Measurements from ENCODE around the gene SPAST. TPM values are rescaled to one million over a fixed set of nuclear protein-coding genes. Genes with fewer than 3 reads are reported as not detected.
A peak's percentile ranks its signal among the peaks of the same experiment; 100 is the strongest.
"Not testable (repeated sequence)": the region's sequence is repeated elsewhere in the genome, so short reads cannot be mapped to it uniquely, and the experiment has no call there.

Gene SPAST
- total RNA-seq, 4 donors from 2014 or later = 10.8 to 58.1 (median 21.4) TPM

DNA sequence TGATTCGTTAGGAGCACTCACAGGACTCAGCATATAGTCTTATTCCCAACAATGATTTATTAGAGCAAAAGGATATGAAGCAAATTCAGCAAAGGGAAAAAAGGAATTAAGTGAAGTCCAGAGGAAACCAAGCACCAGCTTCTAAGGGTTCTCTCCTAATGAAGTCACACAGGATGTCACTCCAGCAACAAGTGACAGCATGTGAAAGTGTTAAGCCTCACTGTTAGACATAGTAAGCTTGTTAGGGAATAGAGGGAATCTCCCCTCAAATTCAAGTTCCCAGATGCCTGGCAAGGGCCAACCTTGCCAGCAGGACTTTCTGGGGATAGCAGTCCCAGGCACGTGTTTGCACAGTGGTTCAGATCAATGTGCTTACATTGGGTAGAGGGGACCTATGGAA is 97.9 kb downstream of the SPAST start:
- TF ChIP-seq, protein P1, sequence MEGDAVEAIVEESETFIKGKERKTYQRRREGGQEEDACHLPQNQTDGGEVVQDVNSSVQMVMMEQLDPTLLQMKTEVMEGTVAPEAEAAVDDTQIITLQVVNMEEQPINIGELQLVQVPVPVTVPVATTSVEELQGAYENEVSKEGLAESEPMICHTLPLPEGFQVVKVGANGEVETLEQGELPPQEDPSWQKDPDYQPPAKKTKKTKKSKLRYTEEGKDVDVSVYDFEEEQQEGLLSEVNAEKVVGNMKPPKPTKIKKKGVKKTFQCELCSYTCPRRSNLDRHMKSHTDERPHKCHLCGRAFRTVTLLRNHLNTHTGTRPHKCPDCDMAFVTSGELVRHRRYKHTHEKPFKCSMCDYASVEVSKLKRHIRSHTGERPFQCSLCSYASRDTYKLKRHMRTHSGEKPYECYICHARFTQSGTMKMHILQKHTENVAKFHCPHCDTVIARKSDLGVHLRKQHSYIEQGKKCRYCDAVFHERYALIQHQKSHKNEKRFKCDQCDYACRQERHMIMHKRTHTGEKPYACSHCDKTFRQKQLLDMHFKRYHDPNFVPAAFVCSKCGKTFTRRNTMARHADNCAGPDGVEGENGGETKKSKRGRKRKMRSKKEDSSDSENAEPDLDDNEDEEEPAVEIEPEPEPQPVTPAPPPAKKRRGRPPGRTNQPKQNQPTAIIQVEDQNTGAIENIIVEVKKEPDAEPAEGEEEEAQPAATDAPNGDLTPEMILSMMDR (IDR thresholded peaks at IDR 0.05) = no peak
- no peak for TF ChIP-seq POLR2A (IDR thresholded peaks at IDR 0.05)
- H3K4me3 ChIP-seq = no peak overlapping the region
- H3K36me3 ChIP-seq = no peaks in the 10 kb centered on the region
- H3K9me3 ChIP-seq = no peaks in the 10 kb centered on the region
- no peak for DNase-seq
- no peaks in the 10 kb centered on the region for H3K27me3 ChIP-seq
- intact Hi-C loops (cut with DNase I; ENCODE audit: low total_unique reads) = no loop called here
- H3K27ac ChIP-seq = no peak overlapping the region
- no peaks in the 10 kb centered on the region for H3K4me1 ChIP-seq

DNA sequence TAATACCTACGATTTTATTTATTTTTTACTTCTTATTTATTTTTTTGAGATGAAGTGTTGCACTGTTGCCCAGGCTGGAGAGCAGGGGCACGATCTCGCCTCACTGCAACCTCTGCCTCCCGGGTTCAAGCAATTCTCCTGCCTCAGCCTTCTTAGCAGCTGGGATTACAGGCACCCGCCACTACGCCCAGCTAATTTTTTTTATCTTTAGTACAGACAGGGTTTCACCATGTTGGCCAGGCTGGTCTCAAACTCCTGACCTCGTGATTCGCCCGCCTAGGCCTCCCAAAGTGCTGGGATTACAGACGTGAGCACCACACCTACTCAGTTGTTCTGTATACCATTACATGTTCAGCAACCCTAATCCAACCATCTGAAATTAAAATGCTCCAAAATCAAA is 100.9 kb downstream of the SPAST start:
- H3K4me1 ChIP-seq; H3K27ac ChIP-seq; H3K9me3 ChIP-seq; DNase-seq; H3K4me3 ChIP-seq; H3K27me3 ChIP-seq; H3K36me3 ChIP-seq; intact Hi-C loops (cut with DNase I; ENCODE audit: low total_unique reads): not testable (repeated sequence)

DNA sequence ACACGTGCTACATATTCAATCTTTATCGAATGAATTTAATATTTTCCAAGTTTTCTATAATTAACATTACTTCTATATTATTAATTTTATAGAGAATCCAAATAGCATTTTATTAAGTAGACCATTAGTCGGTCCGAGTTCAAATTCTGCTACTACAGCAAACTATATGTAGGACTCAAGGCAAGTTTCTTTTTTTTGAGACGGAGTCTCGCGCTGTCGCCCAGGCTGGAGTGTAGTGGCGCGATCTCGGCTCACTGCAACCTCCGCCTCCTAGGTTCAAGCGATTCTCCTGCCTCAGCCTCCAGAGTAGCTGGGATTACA is 101.6 kb downstream of the SPAST start:
- peak overlapping the region; percentile 55 to 71 for H3K4me3 ChIP-seq
- H3K27me3 ChIP-seq; H3K36me3 ChIP-seq; DNase-seq; H3K4me1 ChIP-seq; H3K9me3 ChIP-seq; intact Hi-C loops (cut with DNase I; ENCODE audit: low total_unique reads): not testable (repeated sequence)
- H3K27ac ChIP-seq = peak overlapping the region; percentile 82

DNA sequence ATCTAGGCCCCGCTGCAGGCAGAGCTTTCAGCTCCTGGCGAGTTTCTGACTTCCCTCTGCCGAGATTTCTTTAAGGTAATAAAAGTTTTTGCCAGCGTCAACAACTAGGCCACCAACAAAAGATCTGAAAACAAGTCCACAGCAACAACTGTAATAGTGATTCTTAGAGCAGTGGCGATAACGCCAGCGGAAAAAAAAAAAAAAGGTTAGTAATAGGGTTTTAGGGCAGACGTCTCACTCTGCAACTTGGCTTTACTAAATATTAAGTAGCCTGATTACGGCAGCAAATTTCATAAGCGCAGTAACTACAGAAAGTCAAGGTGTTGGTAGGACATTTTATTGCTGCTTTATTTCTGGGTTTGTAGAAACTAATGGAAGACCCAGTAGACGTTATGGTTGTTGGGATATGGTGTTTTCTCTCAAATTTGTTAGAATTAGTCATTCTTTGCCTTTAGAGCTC is 102.8 kb downstream of the SPAST start:
- no peak for DNase-seq
- H3K27ac ChIP-seq = peak overlapping the region; percentile 82
- intact Hi-C loops (cut with DNase I; ENCODE audit: low total_unique reads) = no loop called here

DNA sequence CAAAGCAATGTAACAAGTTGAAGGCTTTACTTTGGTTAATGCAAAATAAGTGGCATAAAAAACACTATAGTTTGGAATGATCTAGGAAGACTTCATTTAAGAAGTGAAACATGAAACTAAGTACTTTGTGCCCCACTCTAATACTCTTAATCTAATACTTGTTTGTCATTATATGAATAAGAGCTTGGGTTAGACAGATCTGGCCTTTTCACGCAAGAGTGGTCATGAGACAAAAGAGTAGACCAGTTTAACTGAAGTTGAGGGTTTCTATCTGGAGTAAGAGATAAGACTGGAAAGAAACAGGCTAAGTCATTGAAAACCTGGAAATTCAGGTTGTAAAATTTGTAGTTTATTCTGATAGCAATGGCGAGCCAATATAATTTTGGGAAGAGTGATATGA is 105.2 kb downstream of the SPAST start:
- Histone ChIP-seq H3K9me3 (no peaks in the 10 kb centered on the region), H3K27me3 (no peaks in the 10 kb centered on the region), H3K27ac (no peak overlapping the region), H3K36me3 (no peaks in the 10 kb centered on the region), H3K4me1 (no peaks in the 10 kb centered on the region), H3K4me3 (no peak overlapping the region)
- TF ChIP-seq, protein P1 (IDR thresholded peaks at IDR 0.05) = no peak
- no peak for TF ChIP-seq POLR2A (IDR thresholded peaks at IDR 0.05)
- intact Hi-C loops (cut with DNase I; ENCODE audit: low total_unique reads) = no loop called here
- DNase-seq = no peak

More for the DNA sequence above, 102.8 kb downstream of the SPAST start:
- Histone ChIP-seq H3K4me1 (no peaks in the 10 kb centered on the region), H3K9me3 (no peaks in the 10 kb centered on the region), H3K27me3 (no peaks in the 10 kb centered on the region), H3K36me3 (no peaks in the 10 kb centered on the region), H3K4me3 (peak overlapping the region; percentile 55 to 71)
- TF ChIP-seq, protein P1 (IDR thresholded peaks at IDR 0.05) = no peak
- TF ChIP-seq POLR2A (IDR thresholded peaks at IDR 0.05) = no peak

DNA sequence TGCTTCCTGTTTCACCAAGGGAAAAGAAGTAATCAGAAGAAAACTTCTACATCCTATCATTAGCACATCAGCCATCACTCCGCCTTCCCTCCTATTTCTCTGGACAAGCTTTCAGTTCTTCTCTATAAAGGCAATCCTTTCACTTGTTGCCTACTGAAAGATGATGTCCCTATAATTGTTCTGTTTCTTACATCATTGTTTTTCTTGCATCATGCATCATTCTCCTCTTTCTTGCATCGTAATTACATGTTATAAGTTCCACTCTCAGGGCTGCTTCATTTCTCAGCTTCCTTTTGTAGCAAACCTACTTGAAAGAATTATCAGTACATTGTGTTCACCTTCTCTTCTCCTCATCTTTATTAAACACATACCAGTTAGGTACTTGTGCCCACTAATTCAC is 109.5 kb downstream of the SPAST start:
- Histone ChIP-seq H3K27ac (no peak overlapping the region), H3K9me3 (no peaks in the 10 kb centered on the region), H3K27me3 (no peaks in the 10 kb centered on the region), H3K36me3 (no peaks in the 10 kb centered on the region), H3K4me3 (no peak overlapping the region), H3K4me1 (no peaks in the 10 kb centered on the region)
- no peak for TF ChIP-seq POLR2A (IDR thresholded peaks at IDR 0.05)
- TF ChIP-seq, protein P1 (IDR thresholded peaks at IDR 0.05) = no peak
- intact Hi-C loops (cut with DNase I; ENCODE audit: low total_unique reads) = no loop called here
- DNase-seq = no peak
